Stimulated activated CD8-positive, alpha-beta memory T cell treated with anti-CD3 and anti-CD28 coated beads, Interleukin-4, amount 100 ng/mL, for 48 hours (primary cell): ENCODE data around the gene ACSS3.
"Not testable (repeated sequence)": the region's sequence is repeated elsewhere in the genome, so short reads cannot be mapped to it uniquely, and the experiment has no call there.

Experiments
- DNase-seq: peaks from one replicate; pipeline ENCODE4 v3.0.0-alpha.2; 2020

ACSS3 gene

GRCh38 chr12:81168445-81168844 lies 90.6 kb downstream of the ACSS3 start:
- DNase-seq = no peak

- DNase-seq = no peak
Observed at GRCh38 chr12:81170072-81170471, 92.2 kb downstream of the ACSS3 start.

- no peak for DNase-seq
Observed at GRCh38 chr12:81172851-81173250, 95.0 kb downstream of the ACSS3 start.

GRCh38 chr12:81174664-81175063 lies 96.8 kb downstream of the ACSS3 start:
- no peak for DNase-seq

- DNase-seq = no peak
Observed at GRCh38 chr12:81176796-81177195, 98.9 kb downstream of the ACSS3 start.

GRCh38 chr12:81181691-81182090 lies 103.8 kb downstream of the ACSS3 start:
- DNase-seq = no peak

GRCh38 chr12:81187686-81188085 lies 109.8 kb downstream of the ACSS3 start:
- DNase-seq = no peak

GRCh38 chr12:81196595-81196994 lies 118.7 kb downstream of the ACSS3 start:
- no peak for DNase-seq

GRCh38 chr12:81200561-81200960 lies 122.7 kb downstream of the ACSS3 start:
- not testable (repeated sequence) for DNase-seq

- DNase-seq = no peak
Observed at GRCh38 chr12:81203671-81204204, 125.9 kb downstream of the ACSS3 start.

- no peak for DNase-seq
Observed at GRCh38 chr12:81205416-81205815, 127.5 kb downstream of the ACSS3 start.

- DNase-seq = no peak
Observed at GRCh38 chr12:81206429-81206828, 128.6 kb downstream of the ACSS3 start.

- no peak for DNase-seq
Observed at GRCh38 chr12:81207173-81207572, 129.3 kb downstream of the ACSS3 start.

- no peak for DNase-seq
Observed at GRCh38 chr12:81207664-81208063, 129.8 kb downstream of the ACSS3 start.

- DNase-seq = no peak
Observed at GRCh38 chr12:81208187-81208911, 130.5 kb downstream of the ACSS3 start.

- no peak for DNase-seq
Observed at GRCh38 chr12:81209012-81209411, 131.1 kb downstream of the ACSS3 start.

- DNase-seq = not testable (repeated sequence)
Observed at GRCh38 chr12:81209772-81210225, 131.9 kb downstream of the ACSS3 start.

GRCh38 chr12:81211306-81211705 lies 133.4 kb downstream of the ACSS3 start:
- no peak for DNase-seq

- no peak for DNase-seq
Observed at GRCh38 chr12:81212996-81213696, 135.3 kb downstream of the ACSS3 start.

GRCh38 chr12:81216739-81217138 lies 138.9 kb downstream of the ACSS3 start:
- DNase-seq = no peak

GRCh38 chr12:81221681-81222080 lies 143.8 kb downstream of the ACSS3 start:
- no peak for DNase-seq

- no peak for DNase-seq
Observed at GRCh38 chr12:81222846-81223592, 145.1 kb downstream of the ACSS3 start.

- no peak for DNase-seq
Observed at GRCh38 chr12:81224626-81225025, 146.7 kb downstream of the ACSS3 start.
